ENCODE results near the gene OR1C1.

GRCh38 chr1:247769603-247770002 is 9.2 kb upstream of the OR1C1 start:
- no peak for TF ChIP-seq EZH2 (IDR thresholded peaks at IDR 0.05; ENCODE audit: borderline replicate concordance, insufficient read depth, low read depth, low read length, poor library complexity, severe bottlenecking)
- TF ChIP-seq CTCF (IDR thresholded peaks at IDR 0.05), result no peak
